ENCODE results near the gene BHLHE40.

Gene BHLHE40

GRCh38 chr3:5032844-5033243 lies 53.6 kb downstream of the BHLHE40 start:
- H3K27me3 Mint-ChIP-seq = peaks cover 28% of the 10 kb centered on the region

More at GRCh38 chr3:5032844-5033243, 53.6 kb downstream of the BHLHE40 start:
- no peak for DNase-seq
- CTCF ChIA-PET = interaction anchor here (1.1 to 2.2 kb wide), 2 partner anchors 321 to 323 kb away, joined by 4 to 6 read pairs; no protein-coding TSS in a partner anchor
- Mint-ChIP-seq H3K9me3 (no peaks in the 10 kb centered on the region), H3K4me3 (no peak overlapping the region), H3K4me1 (peaks cover 28% of the 10 kb centered on the region), H3K27ac (no peak overlapping the region), H3K36me3 (no peaks in the 10 kb centered on the region)
